Measurements from ENCODE around the gene TPSG1. TPM values are rescaled to one million over a fixed set of nuclear protein-coding genes. Genes with fewer than 3 reads are reported as not detected.

Gene TPSG1
- total and polyA plus RNA-seq, 10 of the 15 experiments (the other 5 are each of a cell fraction or from before 2014, with no cell fraction given) = not detected

GRCh38 chr16:1171854-1172428, 53.1 kb downstream of the TPSG1 start:
- WGBS (ENCODE audit: insufficient coverage, insufficient replicate concordance, low lambda C conversion rate, missing lambda C conversion rate) = 54% methylated on average over 24 of the region's 36 CpGs
- no peak for TF ChIP-seq MTA3 (IDR thresholded peaks at IDR 0.05; ENCODE audit: borderline replicate concordance, low read length)
- no peak for TF ChIP-seq CEBPZ (IDR thresholded peaks at IDR 0.05; ENCODE audit: low read depth, low read length)
- no peak for TF ChIP-seq HDAC2 (IDR thresholded peaks at IDR 0.05)
- no peak for TF ChIP-seq CUX1 (IDR thresholded peaks at IDR 0.05; ENCODE audit: insufficient replicate concordance, low read depth, low read length)
- no peak for TF ChIP-seq TCF3 (IDR thresholded peaks at IDR 0.05; ENCODE audit: borderline replicate concordance, insufficient read depth, low read depth, low read length)
- no peak for TF ChIP-seq HDAC6 (IDR thresholded peaks at IDR 0.05; ENCODE audit: unreplicated experiment)
- TF ChIP-seq MTA2 (IDR thresholded peaks at IDR 0.05; ENCODE audit: low read depth) = no peak
- no peak for TF ChIP-seq SREBF2 (IDR thresholded peaks at IDR 0.05; ENCODE audit: low read length)
- no peak for TF ChIP-seq RCOR1 (conservative IDR thresholded peaks at IDR 0.05; ENCODE audit: low read depth, low read length)
- no peak for TF ChIP-seq USF1 (IDR thresholded peaks at IDR 0.05; ENCODE audit: borderline replicate concordance, extremely low read length, insufficient read depth, low read depth, low read length)
- TF ChIP-seq SPI1 (IDR thresholded peaks at IDR 0.05; ENCODE audit: borderline replicate concordance, insufficient read depth, low read depth, low read length) = no peak
- no peak for TF ChIP-seq ZZZ3 (IDR thresholded peaks at IDR 0.05; ENCODE audit: control insufficient read depth, insufficient read length, low read depth)
- no peak for TF ChIP-seq YY1 (IDR thresholded peaks at IDR 0.05; ENCODE audit: low read depth, low read length)
- no peak for TF ChIP-seq ESRRA (IDR thresholded peaks at IDR 0.05; ENCODE audit: low read length)

More at GRCh38 chr16:1171854-1172428, 53.1 kb downstream of the TPSG1 start:
- no peaks in the 10 kb centered on the region for H3K27me3 ChIP-seq (replicated peaks in 1 of 2; ENCODE audit: control insufficient read depth in 2 of 2, insufficient read depth in 2 of 2, low read length in 1 of 2)
- no TSS peak for BruUV-seq (replicated peaks)
- FAIRE-seq = no peak
- no peak overlapping the region for H3K4me2 ChIP-seq (ENCODE audit: control insufficient read depth, insufficient read depth)
- POLR2A ChIA-PET = no interaction called here
- SMC1A ChIA-PET (ENCODE audit: uncharacterized antibody, unreplicated experiment) = no interaction called here
- no peak overlapping the region for H3K9ac ChIP-seq (ENCODE audit: control insufficient read depth, insufficient read depth, low read length)
- H4K20me1 ChIP-seq (ENCODE audit: control insufficient read depth, insufficient read depth) = no peaks in the 10 kb centered on the region
- intact Hi-C loops (cut with micrococcal nuclease; ENCODE audit: unreplicated experiment) = no loop called here
- DNase-seq (ENCODE audit: low read depth, low spot score) = no peak
- CTCF ChIA-PET = no interaction called here
- in situ Hi-C loops (cut with MboI) = no loop called here
- H2AFZ ChIP-seq (ENCODE audit: control insufficient read depth, low read depth, low read length) = no peak overlapping the region
- no peaks in the 10 kb centered on the region for H3K36me3 ChIP-seq (ENCODE audit: control insufficient read depth in 2 of 2, insufficient read depth in 2 of 2, low read length in 1 of 2)
- H3K9me3 ChIP-seq (replicated peaks; ENCODE audit: control insufficient read depth, insufficient read depth, low read length) = no peaks in the 10 kb centered on the region
- RAD21 ChIA-PET (ENCODE audit: unreplicated experiment) = no interaction called here
- no peak overlapping the region for H3K4me3 ChIP-seq
- no peak overlapping the region for H3K27ac ChIP-seq (ENCODE audit: control insufficient read depth, insufficient read depth)
- no peaks in the 10 kb centered on the region for H3K4me1 ChIP-seq (ENCODE audit: control insufficient read depth, insufficient read depth, low read length)
- H3K79me2 ChIP-seq (ENCODE audit: control insufficient read depth, insufficient read depth, low read length) = no peaks in the 10 kb centered on the region
- ATAC-seq = no peak

Measured in GM12878 (cell line).